GM10266 (cell line): ENCODE results near the gene DAAM1.

Experiments
- DNase-seq: peaks from one replicate; pipeline ENCODE4 v3.0.0; 2012; ENCODE audit errors: extremely low spot score
- TF ChIP-seq, protein P1 (sequence below): IDR thresholded peaks from 2 replicates; pipeline ENCODE4 v1.5.1; 2012; ENCODE audit warnings: mild to moderate bottlenecking, low read depth; ENCODE audit not compliant: control insufficient read depth, insufficient read depth; ENCODE audit errors: missing control alignments

DAAM1 gene

GRCh38 chr14:59245809-59246295, 57.4 kb downstream of the DAAM1 start:
- TF ChIP-seq, protein P1, sequence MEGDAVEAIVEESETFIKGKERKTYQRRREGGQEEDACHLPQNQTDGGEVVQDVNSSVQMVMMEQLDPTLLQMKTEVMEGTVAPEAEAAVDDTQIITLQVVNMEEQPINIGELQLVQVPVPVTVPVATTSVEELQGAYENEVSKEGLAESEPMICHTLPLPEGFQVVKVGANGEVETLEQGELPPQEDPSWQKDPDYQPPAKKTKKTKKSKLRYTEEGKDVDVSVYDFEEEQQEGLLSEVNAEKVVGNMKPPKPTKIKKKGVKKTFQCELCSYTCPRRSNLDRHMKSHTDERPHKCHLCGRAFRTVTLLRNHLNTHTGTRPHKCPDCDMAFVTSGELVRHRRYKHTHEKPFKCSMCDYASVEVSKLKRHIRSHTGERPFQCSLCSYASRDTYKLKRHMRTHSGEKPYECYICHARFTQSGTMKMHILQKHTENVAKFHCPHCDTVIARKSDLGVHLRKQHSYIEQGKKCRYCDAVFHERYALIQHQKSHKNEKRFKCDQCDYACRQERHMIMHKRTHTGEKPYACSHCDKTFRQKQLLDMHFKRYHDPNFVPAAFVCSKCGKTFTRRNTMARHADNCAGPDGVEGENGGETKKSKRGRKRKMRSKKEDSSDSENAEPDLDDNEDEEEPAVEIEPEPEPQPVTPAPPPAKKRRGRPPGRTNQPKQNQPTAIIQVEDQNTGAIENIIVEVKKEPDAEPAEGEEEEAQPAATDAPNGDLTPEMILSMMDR: no peak
- peak; percentile 9 for DNase-seq

- no peak for DNase-seq
- TF ChIP-seq, protein P1: no peak
Measured at GRCh38 chr14:59246566-59246965, 58.1 kb downstream of the DAAM1 start.

DNA sequence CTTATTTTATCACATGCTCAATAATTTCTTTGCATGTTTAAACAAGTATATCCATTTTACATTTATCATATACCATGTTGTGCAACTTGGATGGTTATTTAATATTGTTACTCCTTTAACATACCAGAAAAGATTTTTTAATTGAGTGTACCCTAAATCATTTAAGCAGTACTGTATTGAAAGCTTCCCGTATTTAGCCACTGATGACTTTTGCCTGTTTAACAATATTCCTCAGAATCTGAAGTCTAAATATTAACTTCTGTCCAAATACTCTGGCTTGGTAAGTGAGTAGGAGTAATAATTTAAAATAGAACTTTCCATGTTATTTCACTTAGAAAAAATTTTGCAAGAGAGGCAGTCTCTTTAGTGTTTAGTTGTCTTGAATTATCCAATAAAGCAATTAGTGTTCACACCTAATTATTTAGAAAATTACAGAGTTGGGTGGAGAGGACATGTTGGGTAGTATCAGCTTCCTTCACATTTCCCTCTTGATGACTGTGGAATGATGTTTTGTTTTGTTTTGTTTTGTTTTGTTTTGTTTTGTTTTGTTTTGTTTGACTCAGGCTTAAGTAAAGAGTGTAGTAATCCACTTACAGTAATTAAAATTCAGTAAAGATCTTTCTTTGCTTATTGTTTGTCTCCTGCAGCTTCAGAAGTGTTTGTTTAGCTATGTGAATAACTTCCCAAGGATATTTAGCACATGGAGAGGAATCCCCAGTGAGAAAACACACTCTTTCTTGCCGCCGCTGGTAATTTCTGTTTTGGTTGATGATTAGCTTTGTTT, 59.5 kb downstream of the DAAM1 start:
- TF ChIP-seq, protein P1: no peak
- no peak for DNase-seq

- TF ChIP-seq, protein P1: no peak
- DNase-seq: no peak
Measured at GRCh38 chr14:59249029-59249428, 60.6 kb downstream of the DAAM1 start.

- DNase-seq: no peak
- TF ChIP-seq, protein P1: no peak
Measured at GRCh38 chr14:59251811-59252771, 63.6 kb downstream of the DAAM1 start.

DNA sequence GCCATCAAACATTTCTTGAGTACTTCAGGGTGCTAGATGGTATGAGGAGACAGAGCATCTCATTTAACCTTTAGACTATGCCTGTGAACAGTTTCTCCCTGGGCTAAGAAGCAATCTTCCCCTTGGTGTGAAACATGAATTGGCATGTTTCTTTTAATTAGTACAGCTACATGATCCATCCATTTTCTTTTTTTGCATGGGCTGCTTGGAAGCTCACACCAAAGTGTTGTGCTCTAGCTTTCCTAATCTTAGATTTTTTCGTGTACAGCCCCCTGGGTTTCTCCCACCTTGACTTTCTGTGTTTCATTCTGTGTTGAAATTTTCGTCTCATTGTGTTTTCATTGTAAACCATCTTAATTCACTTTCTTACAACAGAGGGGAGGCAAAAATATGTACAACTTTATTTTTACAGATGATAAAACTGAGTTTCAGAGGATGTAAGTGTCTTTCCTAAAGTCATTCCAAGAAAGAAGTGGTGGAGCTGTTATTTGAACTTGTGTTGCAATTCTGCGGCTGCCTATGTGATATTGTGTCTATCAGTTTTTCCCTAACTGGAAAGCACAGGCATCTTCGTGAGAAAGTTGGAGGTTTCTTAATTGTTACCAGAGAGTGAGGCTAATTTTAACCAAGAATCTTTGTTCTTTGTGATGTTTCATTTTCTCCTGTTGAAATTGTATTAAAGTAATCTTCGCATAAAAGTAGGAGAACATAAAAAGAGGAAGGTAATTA, 64.5 kb downstream of the DAAM1 start:
- TF ChIP-seq, protein P1: no peak
- DNase-seq: no peak
